Sigmoid colon (tissue), 7 donors: ENCODE results near the gene SPC24. TPM values are rescaled to one million over a fixed set of nuclear protein-coding genes. Genes with fewer than 3 reads are reported as not detected.
"Not testable (repeated sequence)": the region's sequence is repeated elsewhere in the genome, so short reads cannot be mapped to it uniquely, and the experiment has no call there.

ENCODE experiments used
- DNase-seq: peaks from one replicate; pipeline ENCODE4 v3.0.0-alpha.2; 2019
- H3K27ac ChIP-seq, 4 donors: fragments of 200-600 bp; sonication (generic); one replicate each; pipeline ENCODE4 v1.5.1; 2016 to 2019; ENCODE audit warnings: mild to moderate bottlenecking in 1 of 4
- H3K27me3 ChIP-seq, 3 donors: fragments of 200-600 bp; sonication (generic); one replicate each; pipeline ENCODE4 v1.5.1; 2019; ENCODE audit warnings: mild to moderate bottlenecking in 1 of 3
- H3K36me3 ChIP-seq, 4 donors: fragments of 200-600 bp; sonication (generic); one replicate each; pipeline ENCODE4 v1.5.1; 2016 to 2019
- H3K4me1 ChIP-seq, 4 donors: fragments of 200-600 bp; sonication (generic); one replicate each; pipeline ENCODE4 v1.5.1; 2017 to 2019
- H3K4me3 ChIP-seq, 4 donors: fragments of 200-600 bp; sonication (generic); one replicate each; pipeline ENCODE4 v1.5.1; 2017 to 2019; ENCODE audit warnings: mild to moderate bottlenecking in 2 of 4, moderate library complexity in 1 of 4
- H3K9me3 ChIP-seq, 4 donors: fragments of 200-600 bp in 3 of 4; sonication (generic) in 3 of 4; one replicate each; pipeline versions ENCODE4 v1.5.1 to v1.6.1; 2013 to 2019
- EP300 ChIP-seq, 4 donors: sonication (generic); formaldehyde crosslinking; IDR thresholded peaks; one replicate each; pipeline ENCODE4 v1.6.1; 2017; ENCODE audit warnings: antibody characterized with exemption in 4 of 4
- POLR2A ChIP-seq, 2 donors: fragments of 450-650 bp; IDR thresholded peaks; one replicate each; pipeline ENCODE4 v1.6.1; 2016; ENCODE audit warnings: antibody characterized with exemption in 2 of 2, mild to moderate bottlenecking in 2 of 2, moderate library complexity in 2 of 2
- POLR2AphosphoS5 ChIP-seq, 4 donors: sonication (generic); formaldehyde crosslinking; IDR thresholded peaks; one replicate each; pipeline ENCODE4 v1.6.1; 2017; ENCODE audit warnings: antibody characterized with exemption in 4 of 4
- WGBS, 2 donors: extraction: QIAGEN DNeasy Blood & Tissue Kit; methylation state at CpG; one replicate each; pipeline ENCODE4 v1.1.7; 2013; 5-methylcytosine and 5-hydroxymethylcytosine counted together
- intact Hi-C: fragments of 100-400 bp; cut with DNase I; formaldehyde crosslinking; loops from one replicate; pipeline ENCODE4 v1.15.1; 2023
- polyA plus RNA-seq, 3 donors: library from polyadenylated mRNA; stranded (reverse); fragments of 200-250 nt; gene quantifications; one replicate each; pipeline ENCODE4 v1.2.3, GENCODE V29; 2013
- total RNA-seq, 4 donors: library from RNA; depleted of rRNA; stranded (reverse); fragments of >200 nt; gene quantifications; one replicate each; pipeline ENCODE4 v1.1.0, GENCODE V29; 2016
- TF ChIP-seq, protein P1 (sequence below), 4 experiments: fragments of 450-650 bp in 3 of 4; fragments of 200-600 bp in 1 of 4; IDR thresholded peaks; one replicate each; pipeline ENCODE4 v1.5.1; 2016 to 2019; ENCODE audit warnings: antibody characterized with exemption in 4 of 4, mild to moderate bottlenecking in 3 of 4, moderate library complexity in 2 of 4
- donor health status: healthy with polysubstance abuse.
- donor health status: Bipolar disorder and iron deficiency.
- donor health status: healthy.

The SPC24 gene
- total and polyA plus RNA-seq, 7 donors, result 0.99 to 13.0 (median 2.1) TPM

DNA sequence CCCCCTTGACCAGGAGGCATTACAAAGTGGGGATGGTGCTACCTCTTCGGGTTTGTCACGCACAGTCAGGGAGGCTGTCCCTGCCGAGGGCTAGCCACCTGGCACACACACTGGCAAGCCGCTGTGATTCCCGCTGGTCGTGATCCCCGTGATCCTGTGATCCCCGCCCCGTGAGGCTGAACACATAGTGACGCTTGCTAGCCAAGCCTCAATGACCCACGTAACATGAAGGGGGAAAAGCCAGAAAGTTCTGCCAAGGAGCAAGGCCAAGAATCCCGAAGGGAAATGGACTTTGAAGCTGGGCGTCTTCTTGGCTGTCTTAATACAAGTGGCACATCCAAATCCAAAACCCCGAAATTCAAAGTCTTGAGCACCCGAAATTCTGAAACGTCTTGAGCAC lies 52.6 kb downstream of the SPC24 start:
- DNase-seq, result no peak
- H3K9me3 ChIP-seq, result no peaks in the 10 kb centered on the region
- H3K36me3 ChIP-seq, result peaks cover 0 to 83% (median 46%) of the 10 kb centered on the region in 4 donors
- no peaks in the 10 kb centered on the region for H3K4me1 ChIP-seq
- 83 to 93% methylated on average over 16 of the region's 16 CpGs for WGBS, 2 donors
- intact Hi-C loops, result no loop called here
- no peak overlapping the region for H3K4me3 ChIP-seq
- TF ChIP-seq, protein P1, sequence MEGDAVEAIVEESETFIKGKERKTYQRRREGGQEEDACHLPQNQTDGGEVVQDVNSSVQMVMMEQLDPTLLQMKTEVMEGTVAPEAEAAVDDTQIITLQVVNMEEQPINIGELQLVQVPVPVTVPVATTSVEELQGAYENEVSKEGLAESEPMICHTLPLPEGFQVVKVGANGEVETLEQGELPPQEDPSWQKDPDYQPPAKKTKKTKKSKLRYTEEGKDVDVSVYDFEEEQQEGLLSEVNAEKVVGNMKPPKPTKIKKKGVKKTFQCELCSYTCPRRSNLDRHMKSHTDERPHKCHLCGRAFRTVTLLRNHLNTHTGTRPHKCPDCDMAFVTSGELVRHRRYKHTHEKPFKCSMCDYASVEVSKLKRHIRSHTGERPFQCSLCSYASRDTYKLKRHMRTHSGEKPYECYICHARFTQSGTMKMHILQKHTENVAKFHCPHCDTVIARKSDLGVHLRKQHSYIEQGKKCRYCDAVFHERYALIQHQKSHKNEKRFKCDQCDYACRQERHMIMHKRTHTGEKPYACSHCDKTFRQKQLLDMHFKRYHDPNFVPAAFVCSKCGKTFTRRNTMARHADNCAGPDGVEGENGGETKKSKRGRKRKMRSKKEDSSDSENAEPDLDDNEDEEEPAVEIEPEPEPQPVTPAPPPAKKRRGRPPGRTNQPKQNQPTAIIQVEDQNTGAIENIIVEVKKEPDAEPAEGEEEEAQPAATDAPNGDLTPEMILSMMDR (IDR thresholded peaks at IDR 0.05), result no peak
- TF ChIP-seq POLR2AphosphoS5 (IDR thresholded peaks at IDR 0.05) (no peak), POLR2A (IDR thresholded peaks at IDR 0.05) (no peak), EP300 (IDR thresholded peaks at IDR 0.05) (no peak)
- H3K27ac ChIP-seq, result no peak overlapping the region
- no peaks in the 10 kb centered on the region for H3K27me3 ChIP-seq

DNA sequence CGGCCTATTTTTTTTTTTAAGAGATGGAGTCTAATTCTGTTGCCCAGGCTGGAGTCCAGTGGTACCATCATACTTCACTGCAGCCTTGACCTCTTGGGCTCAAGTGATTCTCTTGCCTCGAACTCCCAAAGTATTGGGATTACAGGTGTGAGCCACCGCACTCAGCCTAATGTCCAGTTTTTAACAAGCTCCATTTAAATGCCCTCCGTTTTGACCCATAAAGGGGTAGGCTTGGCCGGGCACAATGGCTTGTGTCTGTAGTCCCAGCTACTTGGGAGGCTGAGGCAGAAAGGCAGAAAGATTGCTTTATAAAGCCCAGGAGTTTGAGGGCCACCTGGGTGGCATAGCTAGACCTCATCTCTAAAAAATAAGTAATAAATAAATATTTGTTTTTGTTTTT lies 54.5 kb downstream of the SPC24 start:
- Histone ChIP-seq H3K27me3 (no peaks in the 10 kb centered on the region), H3K9me3 (no peaks in the 10 kb centered on the region), H3K27ac (no peak overlapping the region), H3K4me1 (peaks cover 0 to 6% (median under 1%) of the 10 kb centered on the region in 4 donors), H3K4me3 (no peak overlapping the region), H3K36me3 (peaks cover 0 to 72% (median 32%) of the 10 kb centered on the region in 4 donors)
- WGBS, 2 donors, result 95 to 97% methylated on average over 5 of the region's 5 CpGs
- DNase-seq, result no peak
- intact Hi-C loops, result no loop called here
- TF ChIP-seq, protein P1 (IDR thresholded peaks at IDR 0.05), result no peak
- TF ChIP-seq EP300 (IDR thresholded peaks at IDR 0.05), result no peak
- TF ChIP-seq POLR2A (IDR thresholded peaks at IDR 0.05), result no peak
- no peak for TF ChIP-seq POLR2AphosphoS5 (IDR thresholded peaks at IDR 0.05)

DNA sequence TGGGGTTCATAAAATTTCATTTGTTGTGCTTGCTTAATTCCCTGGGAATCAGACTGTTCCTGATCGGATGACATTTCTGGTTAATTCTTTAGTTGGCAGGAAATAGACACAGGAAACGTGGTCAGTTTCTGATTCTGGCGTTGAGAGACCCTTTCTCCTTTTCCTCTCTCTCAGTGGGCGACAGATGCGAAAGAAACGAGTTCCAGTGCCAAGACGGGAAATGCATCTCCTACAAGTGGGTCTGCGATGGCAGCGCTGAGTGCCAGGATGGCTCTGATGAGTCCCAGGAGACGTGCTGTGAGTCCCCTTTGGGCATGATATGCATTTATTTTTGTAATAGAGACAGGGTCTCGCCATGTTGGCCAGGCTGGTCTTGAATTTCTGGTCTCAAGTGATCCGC lies 55.5 kb downstream of the SPC24 start:
- intact Hi-C loops, result no loop called here
- Histone ChIP-seq H3K27ac (no peak overlapping the region), H3K36me3 (peaks cover 0 to 68% (median 25%) of the 10 kb centered on the region in 4 donors), H3K27me3 (no peaks in the 10 kb centered on the region), H3K4me3 (no peak overlapping the region), H3K4me1 (peaks cover 0 to 16% (median 5%) of the 10 kb centered on the region in 4 donors), H3K9me3 (no peaks in the 10 kb centered on the region)
- 77 to 87% methylated on average over 12 of the region's 12 CpGs for WGBS, 2 donors
- TF ChIP-seq POLR2A (IDR thresholded peaks at IDR 0.05) (no peak), EP300 (IDR thresholded peaks at IDR 0.05) (no peak), POLR2AphosphoS5 (IDR thresholded peaks at IDR 0.05) (no peak)
- TF ChIP-seq, protein P1 (IDR thresholded peaks at IDR 0.05), result no peak
- no peak for DNase-seq

DNA sequence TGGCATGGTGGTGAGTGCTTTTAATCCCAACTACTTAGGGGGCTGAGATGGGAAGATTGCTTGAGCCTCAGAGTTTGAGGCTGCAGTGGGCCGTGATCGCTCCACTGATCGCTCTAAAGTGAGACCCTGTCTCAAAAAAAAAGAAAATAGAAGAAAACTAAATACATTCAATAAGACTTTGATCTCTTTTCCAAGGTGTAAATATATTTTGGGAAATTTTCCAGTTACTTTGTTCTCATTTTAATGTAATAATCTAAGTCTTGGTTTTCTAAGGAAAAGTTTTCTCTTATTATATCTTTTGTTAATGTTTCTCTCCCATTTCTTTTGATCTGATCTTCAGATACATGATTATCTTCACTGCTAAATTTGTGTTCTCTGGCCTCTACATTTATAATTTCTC lies 56.7 kb downstream of the SPC24 start:
- Histone ChIP-seq H3K27ac (no peak overlapping the region), H3K36me3 (peaks cover 0 to 62% (median 18%) of the 10 kb centered on the region in 4 donors), H3K4me1 (peaks cover 0 to 28% (median 14%) of the 10 kb centered on the region in 4 donors), H3K27me3 (no peaks in the 10 kb centered on the region), H3K9me3 (no peaks in the 10 kb centered on the region), H3K4me3 (no peak overlapping the region)
- WGBS, 2 donors, result 84 to 86% methylated on average over 3 of the region's 3 CpGs
- TF ChIP-seq POLR2AphosphoS5 (IDR thresholded peaks at IDR 0.05), result no peak
- TF ChIP-seq, protein P1 (IDR thresholded peaks at IDR 0.05), result no peak
- TF ChIP-seq POLR2A (IDR thresholded peaks at IDR 0.05), result no peak
- TF ChIP-seq EP300 (IDR thresholded peaks at IDR 0.05), result no peak
- intact Hi-C loops, result no loop called here
- DNase-seq, result no peak

DNA sequence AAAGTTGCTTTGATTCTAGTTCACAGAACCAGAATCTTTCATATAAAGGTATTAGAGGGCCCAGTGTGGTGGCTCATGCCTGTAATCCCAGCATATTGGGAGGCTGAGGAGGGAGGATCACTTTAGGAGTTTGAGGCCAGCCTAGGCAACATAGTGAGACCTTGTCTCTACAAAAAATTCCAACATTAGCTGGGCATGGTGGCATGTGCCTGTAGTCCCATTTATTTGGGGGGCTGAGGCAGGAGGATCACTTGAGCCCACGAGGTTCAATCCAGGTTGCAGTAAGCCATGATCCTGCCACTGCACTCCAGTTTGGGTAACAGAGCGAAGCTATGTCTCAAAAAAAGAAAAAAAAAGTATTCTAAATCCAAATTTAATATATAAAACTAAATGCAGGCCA lies 57.3 kb downstream of the SPC24 start:
- 98 to 99% methylated on average over 2 of the region's 2 CpGs for WGBS, 2 donors
- H3K9me3 ChIP-seq, result no peaks in the 10 kb centered on the region
- intact Hi-C loops, result no loop called here
- H3K27ac ChIP-seq, result no peak overlapping the region
- no peaks in the 10 kb centered on the region for H3K27me3 ChIP-seq
- H3K4me1 ChIP-seq, result peaks cover 0 to 30% (median 16%) of the 10 kb centered on the region in 4 donors
- no peak for DNase-seq
- peaks cover 0 to 57% (median 15%) of the 10 kb centered on the region in 4 donors for H3K36me3 ChIP-seq
- no peak for TF ChIP-seq EP300 (IDR thresholded peaks at IDR 0.05)
- no peak for TF ChIP-seq POLR2A (IDR thresholded peaks at IDR 0.05)
- H3K4me3 ChIP-seq, result no peak overlapping the region

DNA sequence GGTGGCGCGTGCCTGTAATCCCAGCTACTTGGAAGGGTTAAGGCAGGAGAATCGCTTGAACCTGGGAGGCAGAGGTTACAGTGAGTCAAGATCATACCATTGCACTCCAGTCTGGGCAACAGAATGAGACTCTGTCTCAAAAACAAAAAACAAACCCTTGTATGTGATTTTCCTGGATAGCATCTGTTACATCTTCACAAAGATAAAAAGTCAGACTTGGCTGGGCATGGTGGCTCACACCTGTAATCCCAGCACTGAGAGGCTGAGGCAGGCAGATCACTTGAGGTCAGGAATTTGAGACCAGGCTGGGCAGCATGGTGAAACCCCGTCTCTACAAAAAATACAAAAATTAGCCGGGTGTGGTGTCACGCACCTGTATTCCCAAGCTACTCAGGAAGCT lies 58.2 kb downstream of the SPC24 start:
- Histone ChIP-seq H3K27ac (peak overlapping the region in 3 of 4 donors; percentile 94 to 98 (median 97)), H3K36me3 (peaks cover 0 to 47% (median 6%) of the 10 kb centered on the region in 4 donors), H3K4me1 (peaks cover 0 to 37% (median 25%) of the 10 kb centered on the region in 4 donors)
- H3K27me3 ChIP-seq, intact Hi-C loops, DNase-seq, H3K9me3 ChIP-seq, H3K4me3 ChIP-seq: not testable (repeated sequence)
- 94% methylated on average over 6 of the region's 6 CpGs for WGBS, 2 donors
